ENCODE measurements around the gene TUBG2.
"Not testable (repeated sequence)": the region's sequence is repeated elsewhere in the genome, so short reads cannot be mapped to it uniquely, and the experiment has no call there.

Gene TUBG2

GRCh38 chr17:42659079-42659931 lies at the start of gene TUBG2:
TUBG2 (plus strand) TSS chr17:42659284; CDS start chr17:42659504, 220 bp downstream.
- DNase-seq: peak; percentile 78

- DNase-seq: not testable (repeated sequence)
These were observed 49.0 kb upstream of the TUBG2 start for GRCh38 chr17:42609814-42610801.

- no peak for DNase-seq
These were observed 47.1 kb upstream of the TUBG2 start for GRCh38 chr17:42612013-42612412.

GRCh38 chr17:42613699-42614295 lies 45.3 kb upstream of the TUBG2 start:
- DNase-seq: no peak

- DNase-seq: no peak
These were observed 41.1 kb upstream of the TUBG2 start for GRCh38 chr17:42617956-42618431.

GRCh38 chr17:42618442-42619150 lies 40.5 kb upstream of the TUBG2 start:
- DNase-seq: no peak

GRCh38 chr17:42621987-42622386 lies 37.1 kb upstream of the TUBG2 start:
- DNase-seq: not testable (repeated sequence)

GRCh38 chr17:42623271-42623670 lies 35.8 kb upstream of the TUBG2 start:
- DNase-seq: no peak

GRCh38 chr17:42623732-42624596 lies 35.1 kb upstream of the TUBG2 start:
- DNase-seq: no peak

- not testable (repeated sequence) for DNase-seq
These were observed 31.9 kb upstream of the TUBG2 start for GRCh38 chr17:42627032-42627764.

GRCh38 chr17:42629411-42630009 lies 29.6 kb upstream of the TUBG2 start:
- DNase-seq: no peak

- no peak for DNase-seq
These were observed 26.1 kb upstream of the TUBG2 start for GRCh38 chr17:42632949-42633444.

- DNase-seq: no peak
These were observed 19.5 kb upstream of the TUBG2 start for GRCh38 chr17:42639525-42640113.

GRCh38 chr17:42640121-42640520 lies 19.0 kb upstream of the TUBG2 start:
- DNase-seq: no peak

GRCh38 chr17:42642336-42642735 lies 16.7 kb upstream of the TUBG2 start:
- no peak for DNase-seq

- DNase-seq: no peak
These were observed 11.3 kb upstream of the TUBG2 start for GRCh38 chr17:42647778-42648177.

- DNase-seq: no peak
These were observed 7.7 kb upstream of the TUBG2 start for GRCh38 chr17:42651392-42651791.

GRCh38 chr17:42653179-42654124 lies 5.6 kb upstream of the TUBG2 start:
- no peak for DNase-seq

Measured in NCI-H1417 treated with DMSO at 0.1 percent for 48 hours (cell line).